ENCODE data around the gene NFAM1. TPM values are rescaled to one million over a fixed set of nuclear protein-coding genes. Genes with fewer than 3 reads are reported as not detected.

Gene NFAM1
- total and polyA plus RNA-seq, 2 of the 13 experiments (the other 11 are each of a cell fraction or from before 2014, with no cell fraction given), result 0.03 TPM; not detected in 1

GRCh38 chr22:42470366-42471082, 38.3 kb upstream of the NFAM1 start:
- H4K20me1 ChIP-seq (ENCODE audit: insufficient read depth, low read length), result no peaks in the 10 kb centered on the region
- in situ Hi-C loops (cut with HindIII; ENCODE audit: extremely low pct_ligation_motif_present, low pct_unique_long_range_greater_than_20kb), result no loop called here
- H2AFZ ChIP-seq (ENCODE audit: low read length), result no peak overlapping the region
- H3K9me3 ChIP-seq (ENCODE audit: low read length), result no peaks in the 10 kb centered on the region
- no TSS peak for BruUV-seq (replicated peaks)
- no peaks in the 10 kb centered on the region for H3K36me3 ChIP-seq (replicated peaks in 1 of 2; ENCODE audit: control insufficient read depth in 1 of 2, insufficient read depth in 2 of 2, low read length in 2 of 2)
- H3K4me3 ChIP-seq (replicated peaks in 1 of 3; ENCODE audit: insufficient read depth in 1 of 3, low read depth in 2 of 3, low read length in 3 of 3), result no peak overlapping the region
- 20% methylated on average over 4 of the region's 4 CpGs for WGBS (ENCODE audit: low lambda C conversion rate)
- intact Hi-C loops (cut with micrococcal nuclease; ENCODE audit: unreplicated experiment), result no loop called here
- no peak overlapping the region for H3K4me2 ChIP-seq (ENCODE audit: low read depth, low read length)
- CTCF ChIA-PET (ENCODE audit: low intra/inter-chr PET ratio, low total read pairs), result no interaction called here
- H3K9ac ChIP-seq (ENCODE audit: insufficient read depth, low read depth, low read length), result no peak overlapping the region
- FAIRE-seq (no peak), DNase-seq (ENCODE audit: low spot score) (no peak), ATAC-seq (no peak)
- no peaks in the 10 kb centered on the region for H3K79me2 ChIP-seq (ENCODE audit: insufficient read depth, low read length)
- no peaks in the 10 kb centered on the region for H3K4me1 ChIP-seq (ENCODE audit: insufficient read depth, low read length)
- POLR2A ChIA-PET, result no interaction called here
- no peak overlapping the region for H3K27ac ChIP-seq (ENCODE audit: extremely low read length, insufficient read depth, low read length)
- peaks cover 0 to 4% of the 10 kb centered on the region in 2 experiments; a peak in 3 of 5 replicates for H3K27me3 ChIP-seq (ENCODE audit: control insufficient read depth in 1 of 2, insufficient read depth in 2 of 2, low read length in 2 of 2)
- no peak for TF ChIP-seq EED (CRISPR knock-in tag; IDR thresholded peaks at IDR 0.05)
- TF ChIP-seq ZNF577 (CRISPR knock-in tag; IDR thresholded peaks at IDR 0.05; ENCODE audit: borderline replicate concordance, low read depth), result no peak
- TF ChIP-seq, protein P1, sequence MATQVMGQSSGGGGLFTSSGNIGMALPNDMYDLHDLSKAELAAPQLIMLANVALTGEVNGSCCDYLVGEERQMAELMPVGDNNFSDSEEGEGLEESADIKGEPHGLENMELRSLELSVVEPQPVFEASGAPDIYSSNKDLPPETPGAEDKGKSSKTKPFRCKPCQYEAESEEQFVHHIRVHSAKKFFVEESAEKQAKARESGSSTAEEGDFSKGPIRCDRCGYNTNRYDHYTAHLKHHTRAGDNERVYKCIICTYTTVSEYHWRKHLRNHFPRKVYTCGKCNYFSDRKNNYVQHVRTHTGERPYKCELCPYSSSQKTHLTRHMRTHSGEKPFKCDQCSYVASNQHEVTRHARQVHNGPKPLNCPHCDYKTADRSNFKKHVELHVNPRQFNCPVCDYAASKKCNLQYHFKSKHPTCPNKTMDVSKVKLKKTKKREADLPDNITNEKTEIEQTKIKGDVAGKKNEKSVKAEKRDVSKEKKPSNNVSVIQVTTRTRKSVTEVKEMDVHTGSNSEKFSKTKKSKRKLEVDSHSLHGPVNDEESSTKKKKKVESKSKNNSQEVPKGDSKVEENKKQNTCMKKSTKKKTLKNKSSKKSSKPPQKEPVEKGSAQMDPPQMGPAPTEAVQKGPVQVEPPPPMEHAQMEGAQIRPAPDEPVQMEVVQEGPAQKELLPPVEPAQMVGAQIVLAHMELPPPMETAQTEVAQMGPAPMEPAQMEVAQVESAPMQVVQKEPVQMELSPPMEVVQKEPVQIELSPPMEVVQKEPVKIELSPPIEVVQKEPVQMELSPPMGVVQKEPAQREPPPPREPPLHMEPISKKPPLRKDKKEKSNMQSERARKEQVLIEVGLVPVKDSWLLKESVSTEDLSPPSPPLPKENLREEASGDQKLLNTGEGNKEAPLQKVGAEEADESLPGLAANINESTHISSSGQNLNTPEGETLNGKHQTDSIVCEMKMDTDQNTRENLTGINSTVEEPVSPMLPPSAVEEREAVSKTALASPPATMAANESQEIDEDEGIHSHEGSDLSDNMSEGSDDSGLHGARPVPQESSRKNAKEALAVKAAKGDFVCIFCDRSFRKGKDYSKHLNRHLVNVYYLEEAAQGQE (IDR thresholded peaks at IDR 0.05; ENCODE audit: borderline replicate concordance in 1 of 2, low read depth in 1 of 2, low read length in 2 of 2), result no peak
- no peak for TF ChIP-seq SAP130 (CRISPR knock-in tag; IDR thresholded peaks at IDR 0.05; ENCODE audit: low read depth)
- TF ChIP-seq ZNF605 (CRISPR knock-in tag; IDR thresholded peaks at IDR 0.05), result no peak
- no peak for TF ChIP-seq MLLT10 (CRISPR knock-in tag; IDR thresholded peaks at IDR 0.05)
- TF ChIP-seq MAZ (IDR thresholded peaks at IDR 0.05; ENCODE audit: borderline replicate concordance, low read depth, low read length), result no peak
- no peak for TF ChIP-seq MAZ (CRISPR knock-in tag; IDR thresholded peaks at IDR 0.05; ENCODE audit: low read depth)
- TF ChIP-seq ZNF883 (CRISPR knock-in tag; IDR thresholded peaks at IDR 0.05; ENCODE audit: not compliant biosample characterization), result no peak
- TF ChIP-seq, protein P2, sequence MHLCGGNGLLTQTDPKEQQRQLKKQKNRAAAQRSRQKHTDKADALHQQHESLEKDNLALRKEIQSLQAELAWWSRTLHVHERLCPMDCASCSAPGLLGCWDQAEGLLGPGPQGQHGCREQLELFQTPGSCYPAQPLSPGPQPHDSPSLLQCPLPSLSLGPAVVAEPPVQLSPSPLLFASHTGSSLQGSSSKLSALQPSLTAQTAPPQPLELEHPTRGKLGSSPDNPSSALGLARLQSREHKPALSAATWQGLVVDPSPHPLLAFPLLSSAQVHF (CRISPR knock-in tag; IDR thresholded peaks at IDR 0.05), result no peak
- no peak for TF ChIP-seq ZNF354B (CRISPR knock-in tag; IDR thresholded peaks at IDR 0.05)
- TF ChIP-seq, protein P3, sequence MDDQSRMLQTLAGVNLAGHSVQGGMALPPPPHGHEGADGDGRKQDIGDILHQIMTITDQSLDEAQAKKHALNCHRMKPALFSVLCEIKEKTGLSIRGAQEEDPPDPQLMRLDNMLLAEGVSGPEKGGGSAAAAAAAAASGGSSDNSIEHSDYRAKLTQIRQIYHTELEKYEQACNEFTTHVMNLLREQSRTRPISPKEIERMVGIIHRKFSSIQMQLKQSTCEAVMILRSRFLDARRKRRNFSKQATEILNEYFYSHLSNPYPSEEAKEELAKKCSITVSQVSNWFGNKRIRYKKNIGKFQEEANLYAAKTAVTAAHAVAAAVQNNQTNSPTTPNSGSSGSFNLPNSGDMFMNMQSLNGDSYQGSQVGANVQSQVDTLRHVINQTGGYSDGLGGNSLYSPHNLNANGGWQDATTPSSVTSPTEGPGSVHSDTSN (CRISPR knock-in tag; IDR thresholded peaks at IDR 0.05; ENCODE audit: borderline replicate concordance), result no peak
- TF ChIP-seq, protein P4, sequence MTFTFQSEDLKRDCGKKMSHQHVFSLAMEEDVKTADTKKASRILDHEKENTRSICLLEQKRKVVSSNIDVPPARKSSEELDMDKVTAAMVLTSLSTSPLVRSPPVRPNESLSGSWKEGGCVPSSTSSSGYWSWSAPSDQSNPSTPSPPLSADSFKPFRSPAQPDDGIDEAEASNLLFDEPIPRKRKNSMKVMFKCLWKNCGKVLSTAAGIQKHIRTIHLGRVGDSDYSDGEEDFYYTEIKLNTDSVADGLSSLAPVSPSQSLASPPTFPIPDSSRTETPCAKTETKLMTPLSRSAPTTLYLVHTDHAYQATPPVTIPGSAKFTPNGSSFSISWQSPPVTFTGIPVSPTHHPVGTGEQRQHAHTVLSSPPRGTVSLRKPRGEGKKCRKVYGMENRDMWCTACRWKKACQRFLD (CRISPR knock-in tag; IDR thresholded peaks at IDR 0.05; ENCODE audit: borderline replicate concordance), result no peak
- TF ChIP-seq ZNF629 (CRISPR knock-in tag; conservative IDR thresholded peaks at IDR 0.05), result no peak
- TF ChIP-seq MBNL3 (CRISPR knock-in tag; conservative IDR thresholded peaks at IDR 0.05), result no peak
- TF ChIP-seq SP140L (CRISPR knock-in tag; IDR thresholded peaks at IDR 0.05; ENCODE audit: borderline replicate concordance), result no peak
- no peak for TF ChIP-seq NR2C2 (CRISPR knock-in tag; IDR thresholded peaks at IDR 0.05; ENCODE audit: borderline replicate concordance)
- no peak for TF ChIP-seq HIVEP1 (CRISPR knock-in tag; IDR thresholded peaks at IDR 0.05)
